ENCODE data around the gene CRB1.

GRCh38 chr1:197453376-197454058, 185.5 kb downstream of the CRB1 start:
- TF ChIP-seq ZNF565 (CRISPR knock-in tag; conservative IDR thresholded peaks at IDR 0.05; ENCODE audit: low read depth) = no peak
- TF ChIP-seq, protein P1, sequence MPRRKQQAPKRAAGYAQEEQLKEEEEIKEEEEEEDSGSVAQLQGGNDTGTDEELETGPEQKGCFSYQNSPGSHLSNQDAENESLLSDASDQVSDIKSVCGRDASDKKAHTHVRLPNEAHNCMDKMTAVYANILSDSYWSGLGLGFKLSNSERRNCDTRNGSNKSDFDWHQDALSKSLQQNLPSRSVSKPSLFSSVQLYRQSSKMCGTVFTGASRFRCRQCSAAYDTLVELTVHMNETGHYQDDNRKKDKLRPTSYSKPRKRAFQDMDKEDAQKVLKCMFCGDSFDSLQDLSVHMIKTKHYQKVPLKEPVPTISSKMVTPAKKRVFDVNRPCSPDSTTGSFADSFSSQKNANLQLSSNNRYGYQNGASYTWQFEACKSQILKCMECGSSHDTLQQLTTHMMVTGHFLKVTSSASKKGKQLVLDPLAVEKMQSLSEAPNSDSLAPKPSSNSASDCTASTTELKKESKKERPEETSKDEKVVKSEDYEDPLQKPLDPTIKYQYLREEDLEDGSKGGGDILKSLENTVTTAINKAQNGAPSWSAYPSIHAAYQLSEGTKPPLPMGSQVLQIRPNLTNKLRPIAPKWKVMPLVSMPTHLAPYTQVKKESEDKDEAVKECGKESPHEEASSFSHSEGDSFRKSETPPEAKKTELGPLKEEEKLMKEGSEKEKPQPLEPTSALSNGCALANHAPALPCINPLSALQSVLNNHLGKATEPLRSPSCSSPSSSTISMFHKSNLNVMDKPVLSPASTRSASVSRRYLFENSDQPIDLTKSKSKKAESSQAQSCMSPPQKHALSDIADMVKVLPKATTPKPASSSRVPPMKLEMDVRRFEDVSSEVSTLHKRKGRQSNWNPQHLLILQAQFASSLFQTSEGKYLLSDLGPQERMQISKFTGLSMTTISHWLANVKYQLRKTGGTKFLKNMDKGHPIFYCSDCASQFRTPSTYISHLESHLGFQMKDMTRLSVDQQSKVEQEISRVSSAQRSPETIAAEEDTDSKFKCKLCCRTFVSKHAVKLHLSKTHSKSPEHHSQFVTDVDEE (CRISPR knock-in tag; IDR thresholded peaks at IDR 0.05) = no peak
- TF ChIP-seq ZNF8 (CRISPR knock-in tag; IDR thresholded peaks at IDR 0.05) = no peak

All from SK-N-SH treated with all-trans-retinoic acid at 6 μM for 48 hours (cell line).